H1 (cell line): Measurements from ENCODE around the gene RASD2. TPM values are rescaled to one million over a fixed set of nuclear protein-coding genes. Genes with fewer than 3 reads are reported as not detected.

Source experiments
- CTCF ChIA-PET: fragments of 300-600 bp; sonication (Branson Sonifier 250); formaldehyde crosslinking; loops from one replicate; lab custom pipeline; 2021; ENCODE audit not compliant: partially characterized antibody; lab: Charles Lee
- POLR2A ChIA-PET: fragments of 300-600 bp; sonication (Branson Sonifier 250); formaldehyde crosslinking; loops from one replicate; lab custom pipeline; 2021; ENCODE audit warnings: inconsistent platforms; ENCODE audit not compliant: partially characterized antibody; lab: Charles Lee
- DNase-seq, 2 experiments: peaks; one replicate each; pipeline versions ENCODE4 v3.0.0 to v3.0.0-alpha.2; 2010 to 2022; ENCODE audit warnings: low spot score in 2 of 2, low read depth in 1 of 2, mixed read lengths in 1 of 2
- FAIRE-seq: peaks from 2 replicates; lab custom pipeline; 2011; peaks lifted over from hg19 to GRCh38; lab: Jason Lieb, UNC
- H2AFZ ChIP-seq: 2 replicates; pipeline ENCODE4 v1.8.1; 2012; ENCODE audit warnings: low read length, inconsistent platforms
- H2AK5ac ChIP-seq: 2 replicates; pipeline ENCODE4 v1.6.1; 2013; ENCODE audit warnings: low read depth, low read length
- H2BK120ac ChIP-seq: replicated peaks from 2 replicates; pipeline ENCODE3; 2013; ENCODE audit warnings: low read depth, low read length, inconsistent platforms
- H2BK12ac ChIP-seq: 2 replicates; pipeline ENCODE4 v1.6.1; 2013; ENCODE audit warnings: low read depth, low read length
- H2BK15ac ChIP-seq: 2 replicates; pipeline ENCODE4 v1.6.1; 2013; ENCODE audit warnings: low read length
- H2BK20ac ChIP-seq: 2 replicates; pipeline ENCODE4 v1.6.1; 2013; ENCODE audit warnings: low read length
- H2BK5ac ChIP-seq: 2 replicates; pipeline ENCODE4 v1.6.1; 2013; ENCODE audit warnings: low read depth, low read length
- H3K14ac ChIP-seq: 2 replicates; pipeline ENCODE4 v1.6.1; 2013; ENCODE audit warnings: inconsistent platforms; ENCODE audit not compliant: insufficient read length
- H3K18ac ChIP-seq: 2 replicates; pipeline ENCODE4 v1.6.1; 2013; ENCODE audit warnings: low read length; ENCODE audit errors: extremely low read depth
- H3K23ac ChIP-seq: 2 replicates; pipeline ENCODE4 v1.6.1; 2013; ENCODE audit warnings: inconsistent platforms; ENCODE audit not compliant: insufficient read length
- H3K23me2 ChIP-seq: 2 replicates; pipeline ENCODE4 v1.6.1; 2013; ENCODE audit warnings: low read depth, low read length
- H3K27ac ChIP-seq: 2 replicates; pipeline ENCODE4 v1.6.1; 2011; ENCODE audit warnings: low read depth, low read length, inconsistent platforms
- H3K27me3 ChIP-seq, 4 experiments: replicated peaks in 1 of 4; 1 replicate in 1 of 4; 2 replicates in 3 of 4; pipeline versions ENCODE4 v1.6.1 to v1.8.1; 2011 to 2013; ENCODE audit warnings: low read length in 3 of 4, mild to moderate bottlenecking in 3 of 4, inconsistent platforms in 2 of 4, mixed read lengths in 2 of 4, moderate library complexity in 1 of 4; ENCODE audit not compliant: control insufficient read depth in 3 of 4, insufficient read depth in 3 of 4; ENCODE audit errors: extremely low read depth in 1 of 4
- H3K36me3 ChIP-seq, 4 experiments: 2 replicates each; pipeline versions ENCODE4 v1.6.1 to v1.8.1; 2011 to 2013; ENCODE audit warnings: mild to moderate bottlenecking in 4 of 4, low read length in 3 of 4, moderate library complexity in 2 of 4, control low read depth in 1 of 4, inconsistent platforms in 1 of 4; ENCODE audit not compliant: insufficient read depth in 4 of 4, control insufficient read depth in 2 of 4
- H3K4ac ChIP-seq: replicated peaks from 2 replicates; pipeline ENCODE3; 2013; ENCODE audit warnings: low read length, low read depth, mixed read lengths, inconsistent platforms; ENCODE audit not compliant: insufficient read length
- H3K4me1 ChIP-seq, 4 experiments: replicated peaks in 1 of 4; 1 replicate in 1 of 4; 2 replicates in 3 of 4; pipeline versions ENCODE4 v1.6.1 to v1.8.1; 2011 to 2013; ENCODE audit warnings: low read length in 3 of 4, inconsistent platforms in 2 of 4, mixed read lengths in 1 of 4; ENCODE audit not compliant: insufficient read depth in 4 of 4, control insufficient read depth in 3 of 4
- H3K4me2 ChIP-seq, 2 experiments: 2 replicates each; pipeline versions ENCODE4 v1.6.1 to v1.8.1; 2011 to 2013; ENCODE audit warnings: low read depth in 2 of 2, low read length in 2 of 2, control low read depth in 1 of 2, inconsistent platforms in 1 of 2, mild to moderate bottlenecking in 1 of 2; ENCODE audit not compliant: insufficient read depth in 1 of 2
- H3K4me3 ChIP-seq, 4 experiments: fragments of 200-600, 300-600 bp in 1 of 4; sonication (generic), shearing (Covaris generic), sonication (Bioruptor Twin) in 1 of 4; 2 replicates each; pipeline versions ENCODE4 v1.5.1 to v1.8.1; 2011 to 2016; ENCODE audit warnings: low read length in 4 of 4, low read depth in 3 of 4, control low read depth in 2 of 4, inconsistent platforms in 2 of 4, mild to moderate bottlenecking in 2 of 4, mixed read lengths in 1 of 4, moderate library complexity in 1 of 4; ENCODE audit not compliant: insufficient read depth in 2 of 4; ENCODE audit errors: extremely low read depth in 1 of 4
- H3K56ac ChIP-seq: replicated peaks from 2 replicates; pipeline ENCODE3; 2013; ENCODE audit warnings: low read depth, mild to moderate bottlenecking, mixed read lengths, low read length, inconsistent platforms; ENCODE audit not compliant: insufficient read length
- H3K79me1 ChIP-seq: 2 replicates; pipeline ENCODE4 v1.6.1; 2013; ENCODE audit warnings: low read depth, low read length, control low read depth
- H3K79me2 ChIP-seq, 2 experiments: 2 replicates each; pipeline versions ENCODE4 v1.6.1 to v1.8.1; 2012 to 2013; ENCODE audit warnings: low read length in 2 of 2, mild to moderate bottlenecking in 2 of 2, inconsistent platforms in 1 of 2; ENCODE audit not compliant: insufficient read depth in 2 of 2, control insufficient read depth in 1 of 2
- H3K9ac ChIP-seq, 4 experiments: replicated peaks in 1 of 4; 1 replicate in 1 of 4; 2 replicates in 3 of 4; pipeline versions ENCODE4 v1.6.1 to v1.8.1; 2011 to 2013; ENCODE audit warnings: low read depth in 3 of 4, low read length in 3 of 4, control low read depth in 2 of 4, mild to moderate bottlenecking in 2 of 4, moderate library complexity in 2 of 4, inconsistent platforms in 1 of 4; ENCODE audit errors: extremely low read depth in 1 of 4
- H3K9me3 ChIP-seq, 2 experiments: 2 replicates each; pipeline versions ENCODE4 v1.6.1 to v1.8.1; 2012 to 2013; ENCODE audit warnings: mild to moderate bottlenecking in 2 of 2, moderate library complexity in 2 of 2, control low read depth in 1 of 2, inconsistent platforms in 1 of 2, low read depth in 1 of 2, low read length in 1 of 2, mixed read lengths in 1 of 2; ENCODE audit not compliant: insufficient read depth in 2 of 2
- H4K20me1 ChIP-seq, 2 experiments: replicated peaks in 1 of 2; 2 replicates each; pipeline versions ENCODE3 to v1.8.1; 2011 to 2013; ENCODE audit warnings: inconsistent platforms in 2 of 2, low read length in 2 of 2, mild to moderate bottlenecking in 1 of 2; ENCODE audit not compliant: insufficient read depth in 2 of 2, control insufficient read depth in 1 of 2
- H4K5ac ChIP-seq: 2 replicates; pipeline ENCODE4 v1.6.1; 2013; ENCODE audit warnings: low read length, low read depth, mixed read lengths, inconsistent platforms; ENCODE audit not compliant: insufficient read length
- H4K8ac ChIP-seq: 2 replicates; pipeline ENCODE4 v1.8.0; 2013; ENCODE audit warnings: mild to moderate bottlenecking, moderate library complexity, low read length, inconsistent platforms; ENCODE audit not compliant: insufficient read depth; ENCODE audit errors: extremely low read depth
- H4K91ac ChIP-seq: replicated peaks from 2 replicates; pipeline ENCODE3; 2013; ENCODE audit warnings: low read length, mixed read lengths, inconsistent platforms; ENCODE audit not compliant: insufficient read length
- ATF2 ChIP-seq: IDR thresholded peaks from 2 replicates; pipeline ENCODE4 v1.6.1; 2012; ENCODE audit warnings: low read length, inconsistent platforms
- ATF3 ChIP-seq: IDR thresholded peaks from 2 replicates; pipeline ENCODE4 v1.6.1; 2011; ENCODE audit warnings: low read depth, mild to moderate bottlenecking, low read length; ENCODE audit not compliant: insufficient read depth
- CREB1 ChIP-seq: IDR thresholded peaks from 2 replicates; pipeline ENCODE4 v1.6.1; 2012; ENCODE audit warnings: inconsistent platforms
- EP300 ChIP-seq, 2 experiments: IDR thresholded peaks; 1 replicate in 1 of 2; 2 replicates in 1 of 2; pipeline ENCODE4 v1.6.1; 2011 to 2012; ENCODE audit warnings: low read depth in 2 of 2, low read length in 2 of 2, mild to moderate bottlenecking in 2 of 2, borderline replicate concordance in 1 of 2, inconsistent platforms in 1 of 2, moderate library complexity in 1 of 2
- HDAC6 ChIP-seq: IDR thresholded peaks from one replicate; pipeline ENCODE4 v1.7.1; 2012; ENCODE audit warnings: low read depth, mild to moderate bottlenecking, inconsistent platforms, low read length, moderate library complexity
- JUND ChIP-seq: IDR thresholded peaks from 2 replicates; pipeline ENCODE4 v1.6.1; 2011; ENCODE audit warnings: mild to moderate bottlenecking, improper control_type of control experiment, low read length
- KDM4A ChIP-seq: IDR thresholded peaks from one replicate; pipeline ENCODE4 v1.7.1; 2012; ENCODE audit warnings: low read depth, mild to moderate bottlenecking, moderate library complexity, low read length, inconsistent platforms; ENCODE audit not compliant: severe bottlenecking
- RBBP5 ChIP-seq: IDR thresholded peaks from 2 replicates; pipeline ENCODE4 v1.7.1; 2012; ENCODE audit warnings: low read depth, mild to moderate bottlenecking, inconsistent platforms, low read length, moderate library complexity, borderline replicate concordance
- RNF2 ChIP-seq: fragments of 200-900, 300-1000 bp; sonication (generic); IDR thresholded peaks from 2 replicates; pipeline ENCODE4 v1.7.1; 2016; ENCODE audit warnings: borderline replicate concordance, low read depth, mild to moderate bottlenecking, antibody characterized with exemption, low read length; ENCODE audit not compliant: poor library complexity, severe bottlenecking; ENCODE audit errors: missing control alignments
- SIX5 ChIP-seq: IDR thresholded peaks from 2 replicates; pipeline ENCODE4 v1.6.1; 2011; ENCODE audit warnings: mild to moderate bottlenecking, low read depth, low read length
- TEAD4 ChIP-seq: IDR thresholded peaks from 2 replicates; pipeline ENCODE4 v1.6.1; 2012; ENCODE audit warnings: low read depth, low read length, inconsistent platforms, mixed read lengths
- WGBS, 2 experiments: shearing (Covaris generic) in 1 of 2; methylation state at CpG; one replicate each; pipeline versions ENCODE4 v1.1.6 to v1.1.7; 2013 to 2015; ENCODE audit warnings: low lambda C conversion rate in 2 of 2, mixed read lengths in 2 of 2, inconsistent platforms in 1 of 2, low coverage in 1 of 2, missing lambda C conversion rate in 1 of 2; ENCODE audit not compliant: insufficient replicate concordance in 2 of 2, insufficient coverage in 1 of 2, insufficient read length in 1 of 2; ENCODE audit errors: extremely low coverage in 1 of 2, missing lambda C conversion rate in 1 of 2; 5-methylcytosine and 5-hydroxymethylcytosine counted together
- polyA plus RNA-seq, 7 experiments: library from polyadenylated mRNA; depleted of rRNA in 3 of 7; stranded (reverse) in 5 of 7; unstranded in 2 of 7; fragments of >200 nt in 5 of 7; fragments of 200-250 nt in 2 of 7; gene quantifications; 1 replicate in 5 of 7; 2 replicates in 1 of 7; 4 replicates in 1 of 7; pipeline versions ENCODE4 v1.2.1 to v1.2.3, GENCODE V29; 2011 to 2013; ENCODE audit warnings: missing spikeins in 2 of 7, mixed read lengths in 2 of 7
- total RNA-seq: library from RNA; stranded (reverse); fragmentation: NEBNext Ultra II Directional; extraction: Animal tissue kit (Norgen Biotek cat#: 25700); gene quantifications from 2 replicates; pipeline ENCODE4 v1.2.1, GENCODE V29; 2021

RASD2 gene
- total and polyA plus RNA-seq, 2 of the 8 experiments (the other 6 are each of a cell fraction or from before 2014, with no cell fraction given), result 1.9 to 5.1 TPM

- FAIRE-seq, result no peak
- no peak overlapping the region for H2BK120ac ChIP-seq
- 93% methylated on average over 5 of the region's 5 CpGs; no CpG with 5 or more reads in 1 of the 2 experiments for WGBS, 2 experiments
- TF ChIP-seq SIX5 (no peak), RNF2 (no peak), TEAD4 (no peak), EP300 (IDR thresholded peaks at IDR 0.05; ENCODE audit: borderline replicate concordance in 1 of 2, low read depth in 2 of 2, low read length in 2 of 2) (no peak), RBBP5 (no peak), HDAC6 (no peak), ATF2 (no peak), CREB1 (no peak), ATF3 (no peak), KDM4A (no peak), JUND (no peak)
These were observed 60.5 kb downstream of the RASD2 start for GRCh38 chr22:35601013-35601580.

More at GRCh38 chr22:35601013-35601580, 60.5 kb downstream of the RASD2 start:
- no peaks in the 10 kb centered on the region; the same call in 1 of the 2 replicates for H3K79me1 ChIP-seq
- no peaks in the 10 kb centered on the region for H3K36me3 ChIP-seq
- H3K79me2 ChIP-seq, result peaks cover 0 to 3% of the 10 kb centered on the region in 2 experiments; a peak in 1 of 4 replicates
- no peaks in the 10 kb centered on the region for H3K27me3 ChIP-seq
- H3K4ac ChIP-seq, result no peak overlapping the region
- no peak overlapping the region for H3K4me3 ChIP-seq
- no peak overlapping the region for H3K18ac ChIP-seq
- no peak overlapping the region for H3K27ac ChIP-seq
- H2BK12ac ChIP-seq, result no peak overlapping the region
- ChIA-PET CTCF (no interaction called here), POLR2A (no interaction called here)
- no peak overlapping the region for H2AFZ ChIP-seq
- H4K8ac ChIP-seq, result no peak overlapping the region
- DNase-seq, result no peak
- no peak overlapping the region for H2BK15ac ChIP-seq
- no peak overlapping the region for H3K23ac ChIP-seq
- no peak overlapping the region for H3K4me2 ChIP-seq
- no peak overlapping the region for H2BK5ac ChIP-seq
- no peak overlapping the region for H3K56ac ChIP-seq
- H2AK5ac ChIP-seq, result peak overlapping the region; percentile 45; the same call in 1 of the 2 replicates
- peaks cover 0 to 4% of the 10 kb centered on the region in 2 experiments for H4K20me1 ChIP-seq
- no peak overlapping the region for H3K9ac ChIP-seq
- H4K5ac ChIP-seq, result no peak overlapping the region
- H4K91ac ChIP-seq, result no peak overlapping the region
- H3K9me3 ChIP-seq, result peaks cover 0 to 7% of the 10 kb centered on the region in 2 experiments; a peak in 1 of 4 replicates
- H3K14ac ChIP-seq, result no peak overlapping the region
- H3K23me2 ChIP-seq, result peaks cover 4% of the 10 kb centered on the region
- H2BK20ac ChIP-seq, result no peak overlapping the region
- H3K4me1 ChIP-seq, result no peaks in the 10 kb centered on the region
